ENCODE measurements around the gene GMPR.

- TF ChIP-seq CTCF (conservative IDR thresholded peaks at IDR 0.05 in 1 of 2, IDR thresholded peaks at IDR 0.05 in 1 of 2; ENCODE audit: extremely low read depth in 1 of 2, insufficient read depth in 1 of 2, low read depth in 1 of 2, low read length in 2 of 2): no peak
- TF ChIP-seq EZH2 (IDR thresholded peaks at IDR 0.05; ENCODE audit: borderline replicate concordance, low read length): no peak
Measured at GRCh38 chr6:16335176-16335575, 96.8 kb downstream of the GMPR start.
